ENCODE results near the gene LUZP2. TPM values are rescaled to one million over a fixed set of nuclear protein-coding genes. Genes with fewer than 3 reads are reported as not detected.

LUZP2 gene
- total RNA-seq, 1 donor from 2014 or later, result not detected

- intact Hi-C loops (cut with micrococcal nuclease), result no loop called here
These were observed 211.8 kb downstream of the LUZP2 start for GRCh38 chr11:24708616-24709015.

GRCh38 chr11:24709928-24710565 is 213.2 kb downstream of the LUZP2 start:
- intact Hi-C loops (cut with micrococcal nuclease), result no loop called here

DNA sequence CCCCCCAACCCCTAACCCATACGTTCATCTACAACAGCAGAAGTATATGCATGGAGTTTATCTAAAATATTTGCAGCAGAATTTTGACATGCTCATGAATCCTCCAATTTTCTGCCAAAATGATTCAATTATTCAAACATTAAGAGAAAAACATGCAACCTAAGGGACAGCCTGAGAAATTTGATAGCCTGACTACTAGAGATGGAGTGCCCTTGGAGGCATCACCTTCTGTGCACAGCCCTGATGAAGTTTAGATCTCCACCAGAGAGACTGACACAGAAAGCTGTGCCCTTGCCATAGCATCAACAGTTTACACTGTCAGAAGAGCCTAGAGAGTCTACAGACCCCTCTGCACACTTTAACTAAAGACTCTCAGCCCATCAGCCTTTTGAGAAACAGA is 217.7 kb downstream of the LUZP2 start:
- intact Hi-C loops (cut with micrococcal nuclease), result no loop called here

GRCh38 chr11:24716403-24716802 is 219.6 kb downstream of the LUZP2 start:
- intact Hi-C loops (cut with micrococcal nuclease), result no loop called here

DNA sequence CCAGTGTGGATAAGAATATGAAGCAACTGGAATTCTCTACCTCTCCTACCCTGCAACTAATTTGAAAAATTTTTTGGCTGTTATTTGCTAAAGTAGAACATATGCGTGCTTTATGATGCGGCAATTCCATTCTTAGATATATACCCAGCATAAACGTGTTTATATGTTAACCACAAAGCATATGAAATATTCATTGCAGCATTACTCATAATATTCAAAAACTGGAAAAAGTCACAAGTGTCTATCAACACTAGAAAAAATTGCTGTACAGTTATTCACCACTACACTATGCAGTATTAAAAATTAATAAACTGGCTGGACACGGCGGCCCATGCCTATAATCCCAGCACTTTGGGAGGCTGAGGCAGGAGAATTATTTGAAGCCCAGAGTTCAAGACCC is 226.4 kb downstream of the LUZP2 start:
- intact Hi-C loops (cut with micrococcal nuclease), result no loop called here

- intact Hi-C loops (cut with micrococcal nuclease), result no loop called here
These were observed 234.7 kb downstream of the LUZP2 start for GRCh38 chr11:24731554-24731953.

DNA sequence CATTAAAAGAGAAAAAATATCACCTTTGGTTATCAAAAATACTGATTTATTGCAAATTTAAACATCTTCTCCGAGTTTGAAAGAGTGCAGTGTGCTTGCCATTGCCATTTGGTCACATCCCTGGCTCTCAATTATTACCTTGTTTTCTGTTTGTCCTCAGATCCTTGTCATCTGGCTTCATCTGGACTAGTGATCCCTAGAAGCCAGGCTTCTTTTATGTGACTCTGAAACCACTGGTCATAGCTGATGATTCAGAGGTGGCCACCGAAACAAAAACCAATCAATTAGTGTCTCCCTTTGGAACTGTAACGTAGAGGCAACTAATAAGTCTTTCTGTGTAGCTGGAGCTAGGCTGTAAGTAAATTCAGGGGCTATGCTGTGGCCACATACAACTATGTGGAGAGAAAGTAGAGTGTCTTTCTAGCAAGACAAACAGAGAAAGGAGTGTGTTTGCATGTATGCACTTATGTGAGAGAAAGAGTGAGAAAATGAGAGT is 237.9 kb downstream of the LUZP2 start:
- intact Hi-C loops (cut with micrococcal nuclease), result no loop called here

DNA sequence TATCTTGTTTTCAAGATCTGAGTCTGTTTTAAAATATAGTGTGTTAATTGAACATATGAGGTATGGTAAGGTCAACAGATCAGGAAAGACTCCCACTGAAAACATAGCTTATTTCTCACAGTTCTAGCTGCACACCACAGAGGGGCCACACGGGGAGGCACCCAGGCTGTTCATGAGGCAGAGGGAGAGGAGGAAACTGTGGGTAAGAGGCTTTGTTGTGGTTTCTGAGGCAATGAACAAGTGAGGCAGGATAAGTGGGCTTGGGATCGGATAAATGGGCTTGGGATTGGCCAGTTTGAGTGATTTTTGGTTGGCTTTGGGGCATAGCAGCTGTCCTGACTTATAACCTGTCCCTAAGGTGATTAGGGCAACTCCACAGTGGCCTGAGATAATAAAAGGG is 242.1 kb downstream of the LUZP2 start:
- intact Hi-C loops (cut with micrococcal nuclease), result no loop called here

- intact Hi-C loops (cut with micrococcal nuclease), result no loop called here
These were observed 242.8 kb downstream of the LUZP2 start for GRCh38 chr11:24739637-24740036.

DNA sequence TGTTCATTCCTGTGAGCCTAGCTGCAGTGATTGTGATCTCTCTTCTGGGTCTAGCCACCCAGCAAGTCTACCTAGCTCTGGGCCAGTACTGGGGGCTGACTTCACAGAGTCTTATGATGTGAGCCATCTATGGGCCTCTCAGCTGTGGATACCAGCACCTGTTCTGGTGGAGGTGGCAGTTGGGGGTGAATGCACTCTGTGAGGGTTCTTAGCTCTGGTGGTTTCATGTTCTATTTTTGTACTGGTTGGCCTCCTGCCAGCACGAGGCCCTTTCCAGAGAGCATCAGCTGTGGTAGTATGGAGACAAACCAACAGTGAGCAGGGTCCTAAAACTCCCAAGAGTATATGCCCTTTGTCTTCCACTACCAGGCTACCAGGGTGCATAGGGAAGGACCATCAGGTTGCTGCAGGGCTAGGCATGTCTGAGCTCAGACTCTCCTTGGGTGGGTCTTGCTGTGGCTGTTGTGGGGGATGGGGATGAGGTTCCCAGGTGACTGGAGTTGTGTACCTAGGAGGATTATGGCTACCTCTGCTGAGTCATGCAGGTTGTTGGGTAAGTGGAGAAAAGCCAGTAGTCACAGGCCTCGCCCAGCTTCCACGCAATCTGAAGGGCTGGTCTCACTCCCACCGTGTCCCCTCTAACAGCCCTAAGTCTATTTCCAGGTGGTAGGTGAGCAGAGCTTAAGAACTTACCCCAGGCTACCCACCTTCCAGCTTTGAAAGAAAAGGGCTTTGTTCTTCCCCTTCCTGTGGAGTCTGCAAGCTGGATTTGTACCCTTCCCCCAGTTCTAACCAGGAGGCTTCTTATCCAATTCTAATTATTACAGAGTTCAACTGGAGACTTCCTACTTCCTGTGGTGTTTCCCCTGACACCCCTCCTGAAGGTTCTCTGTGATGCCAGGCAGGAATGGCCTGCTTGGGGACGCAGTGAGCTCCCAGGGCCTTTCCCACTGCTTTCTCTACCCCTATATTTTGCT is 250.7 kb downstream of the LUZP2 start:
- intact Hi-C loops (cut with micrococcal nuclease), result no loop called here

DNA sequence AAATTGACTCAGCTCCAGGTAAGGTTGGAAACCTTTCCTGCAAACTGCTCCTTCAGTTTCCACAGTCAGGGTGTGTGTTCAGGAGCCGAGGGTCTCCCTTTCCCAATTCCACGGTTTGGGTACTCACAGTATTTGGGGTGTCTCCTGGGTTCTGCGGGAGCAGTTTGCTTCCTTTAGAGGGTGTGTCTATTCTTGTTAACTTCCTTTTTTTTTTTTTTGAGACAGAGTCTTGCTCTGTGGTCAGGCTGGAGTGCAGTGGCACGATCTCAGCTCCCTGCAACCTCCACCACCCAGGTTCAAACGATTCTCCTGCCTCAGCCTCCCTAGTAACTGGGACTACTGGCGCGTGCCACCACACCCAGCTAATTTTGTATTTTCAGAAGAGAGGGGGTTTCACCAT is 251.4 kb downstream of the LUZP2 start:
- intact Hi-C loops (cut with micrococcal nuclease), result no loop called here

DNA sequence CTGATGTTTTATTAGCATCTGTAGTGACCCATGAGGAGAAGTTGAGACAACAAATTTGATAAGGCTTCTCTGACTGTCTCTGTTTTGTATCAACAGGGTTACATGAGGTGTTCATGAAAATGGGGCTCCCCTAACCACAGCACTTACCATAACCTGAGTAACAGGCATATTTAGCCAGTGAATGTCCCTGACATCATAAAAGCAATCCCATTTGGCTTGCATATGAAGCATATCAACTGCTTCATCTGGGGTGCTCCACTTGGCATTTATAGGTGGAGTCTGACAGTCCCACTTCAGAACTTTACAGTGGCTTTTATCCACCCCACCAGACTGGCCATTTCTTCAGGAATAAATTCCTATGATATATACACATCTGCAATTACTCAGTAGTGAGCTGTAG is 257.6 kb downstream of the LUZP2 start:
- intact Hi-C loops (cut with micrococcal nuclease), result no loop called here

- intact Hi-C loops (cut with micrococcal nuclease), result no loop called here
These were observed 258.5 kb downstream of the LUZP2 start for GRCh38 chr11:24755260-24755839.

GRCh38 chr11:24759742-24760141 is 262.9 kb downstream of the LUZP2 start:
- intact Hi-C loops (cut with micrococcal nuclease), result no loop called here

GRCh38 chr11:24760681-24761080 is 263.8 kb downstream of the LUZP2 start:
- intact Hi-C loops (cut with micrococcal nuclease), result no loop called here

DNA sequence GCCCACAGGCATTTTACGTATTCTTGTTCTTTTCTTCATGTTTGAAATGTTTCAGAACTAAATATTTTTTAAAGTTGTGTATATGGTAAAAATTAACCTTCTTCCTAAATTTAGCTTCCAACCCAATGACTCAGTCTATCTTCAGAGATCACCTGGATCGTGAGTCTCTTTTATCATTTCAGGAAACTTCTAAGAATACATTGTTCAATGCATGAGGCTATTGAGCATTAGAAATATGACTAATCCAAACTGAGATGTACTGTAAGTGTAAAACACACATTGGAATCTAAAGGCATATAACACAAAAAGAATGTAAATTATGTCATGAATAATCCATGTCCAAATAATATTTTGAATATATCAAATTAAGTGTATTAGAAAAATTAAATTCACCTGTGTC is 265.2 kb downstream of the LUZP2 start:
- intact Hi-C loops (cut with micrococcal nuclease), result no loop called here

DNA sequence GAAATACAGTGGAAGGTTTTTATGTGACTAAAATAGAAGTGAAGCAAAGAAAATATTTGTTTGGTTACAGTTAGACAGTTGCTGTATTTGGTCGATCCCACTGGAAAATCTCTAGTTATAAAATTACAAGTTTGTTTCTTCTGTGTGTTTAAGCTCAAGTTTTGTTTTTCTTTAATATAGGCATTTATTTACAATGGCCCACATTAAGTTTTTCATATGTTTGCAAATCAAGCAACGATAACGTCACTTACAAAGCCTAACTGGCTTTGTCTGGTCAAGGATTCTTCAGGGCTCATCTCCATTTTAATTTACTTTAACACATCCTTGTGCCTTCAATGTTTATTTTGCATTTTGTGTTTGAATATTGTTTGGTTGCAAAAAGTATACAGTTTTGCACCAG is 270.6 kb downstream of the LUZP2 start:
- intact Hi-C loops (cut with micrococcal nuclease), result no loop called here

- intact Hi-C loops (cut with micrococcal nuclease), result no loop called here
These were observed 276.5 kb downstream of the LUZP2 start for GRCh38 chr11:24773322-24773721.

- intact Hi-C loops (cut with micrococcal nuclease), result no loop called here
These were observed 282.9 kb downstream of the LUZP2 start for GRCh38 chr11:24779791-24780190.

DNA sequence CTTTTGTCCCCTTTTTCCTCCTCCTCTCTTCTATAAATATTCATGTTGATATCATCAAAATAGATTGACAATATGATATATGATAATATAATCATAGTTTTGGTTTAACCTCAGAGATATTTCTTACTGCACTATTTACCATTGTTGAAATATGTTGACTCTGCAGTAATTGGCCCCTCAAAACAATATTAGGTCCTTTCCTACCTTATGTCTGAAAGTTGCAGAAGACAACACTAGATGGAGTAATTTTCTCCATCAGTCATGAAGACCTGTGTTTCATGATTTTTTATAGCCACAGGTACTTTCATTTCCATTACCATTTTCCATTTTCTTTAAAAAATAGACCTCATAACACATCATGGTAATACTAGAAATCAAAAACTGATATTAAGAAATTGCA is 284.4 kb downstream of the LUZP2 start:
- intact Hi-C loops (cut with micrococcal nuclease), result no loop called here

DNA sequence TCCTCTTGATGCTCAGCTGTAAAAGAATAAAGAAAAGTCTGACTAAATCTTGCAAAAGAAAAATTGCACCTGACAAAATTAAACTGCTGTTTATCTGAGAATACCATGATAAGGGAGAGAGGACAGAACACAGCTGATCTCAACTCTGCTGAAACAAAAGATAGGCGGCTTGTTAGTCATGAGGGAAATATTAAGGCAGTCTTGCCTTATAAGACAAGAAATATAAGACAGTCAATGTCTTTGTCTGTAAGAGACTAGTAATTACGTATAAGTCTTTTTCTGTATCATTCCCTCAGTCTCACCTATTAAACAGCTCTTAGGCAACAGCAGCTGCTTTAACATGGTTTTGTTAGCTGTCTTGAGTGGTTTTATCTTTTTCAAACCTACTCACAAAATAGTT is 296.6 kb downstream of the LUZP2 start:
- intact Hi-C loops (cut with micrococcal nuclease), result no loop called here

GRCh38 chr11:24794064-24794463 is 297.2 kb downstream of the LUZP2 start:
- intact Hi-C loops (cut with micrococcal nuclease), result no loop called here
